CD1c-positive myeloid dendritic cell (primary cell): ENCODE measurements around the gene INPP5J.
"Not testable (repeated sequence)": the region's sequence is repeated elsewhere in the genome, so short reads cannot be mapped to it uniquely, and the experiment has no call there.

Experiments used
- DNase-seq: peaks from one replicate; pipeline ENCODE4 v3.0.0-alpha.2; 2016; ENCODE audit errors: extremely low spot score

Gene INPP5J

DNA sequence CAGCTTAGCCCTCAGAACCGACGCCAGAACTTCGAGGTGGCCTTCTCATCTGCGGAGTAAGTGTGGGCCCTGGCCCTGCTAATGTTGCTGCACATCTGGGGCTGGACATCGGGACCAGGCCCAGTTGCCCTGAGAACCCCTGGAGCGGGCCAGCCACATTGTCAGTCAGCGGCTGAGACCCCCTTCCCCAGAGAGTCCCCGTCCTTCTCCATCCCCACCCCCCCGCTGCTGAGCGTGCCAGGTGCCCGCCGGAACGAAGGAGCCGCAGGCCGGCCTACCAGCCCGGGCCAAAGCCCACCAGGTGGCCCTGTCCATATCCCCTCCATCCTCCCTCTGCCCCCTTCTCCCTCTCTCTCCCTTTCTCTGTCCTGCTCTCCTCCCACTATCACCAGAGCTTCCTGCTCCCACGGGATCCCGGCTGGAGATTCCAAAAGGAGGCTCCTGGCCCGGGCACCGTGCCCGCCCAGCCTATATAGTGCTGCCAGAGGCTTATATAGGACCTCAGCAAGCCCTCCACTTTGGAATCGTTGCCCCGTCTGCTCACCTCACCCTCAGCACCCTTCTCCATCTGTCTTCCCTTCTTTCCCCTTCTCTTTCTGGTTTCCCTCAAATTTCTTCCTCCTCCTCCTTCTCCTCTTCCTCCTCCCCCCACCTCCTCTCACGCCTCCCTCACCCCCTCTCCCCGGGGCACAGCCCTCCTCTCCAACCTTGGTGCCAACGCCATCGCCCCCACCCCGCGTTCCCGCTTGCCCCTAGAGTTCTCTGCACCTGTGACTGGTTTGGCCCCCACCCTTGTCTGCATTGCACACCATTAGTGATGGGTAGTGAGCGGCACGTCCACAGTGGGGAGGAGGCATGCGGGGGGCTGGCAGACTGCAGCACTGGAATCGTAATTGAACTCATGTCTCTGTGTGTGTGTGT is 22.7 kb upstream of the INPP5J start:
- no peak for DNase-seq

DNA sequence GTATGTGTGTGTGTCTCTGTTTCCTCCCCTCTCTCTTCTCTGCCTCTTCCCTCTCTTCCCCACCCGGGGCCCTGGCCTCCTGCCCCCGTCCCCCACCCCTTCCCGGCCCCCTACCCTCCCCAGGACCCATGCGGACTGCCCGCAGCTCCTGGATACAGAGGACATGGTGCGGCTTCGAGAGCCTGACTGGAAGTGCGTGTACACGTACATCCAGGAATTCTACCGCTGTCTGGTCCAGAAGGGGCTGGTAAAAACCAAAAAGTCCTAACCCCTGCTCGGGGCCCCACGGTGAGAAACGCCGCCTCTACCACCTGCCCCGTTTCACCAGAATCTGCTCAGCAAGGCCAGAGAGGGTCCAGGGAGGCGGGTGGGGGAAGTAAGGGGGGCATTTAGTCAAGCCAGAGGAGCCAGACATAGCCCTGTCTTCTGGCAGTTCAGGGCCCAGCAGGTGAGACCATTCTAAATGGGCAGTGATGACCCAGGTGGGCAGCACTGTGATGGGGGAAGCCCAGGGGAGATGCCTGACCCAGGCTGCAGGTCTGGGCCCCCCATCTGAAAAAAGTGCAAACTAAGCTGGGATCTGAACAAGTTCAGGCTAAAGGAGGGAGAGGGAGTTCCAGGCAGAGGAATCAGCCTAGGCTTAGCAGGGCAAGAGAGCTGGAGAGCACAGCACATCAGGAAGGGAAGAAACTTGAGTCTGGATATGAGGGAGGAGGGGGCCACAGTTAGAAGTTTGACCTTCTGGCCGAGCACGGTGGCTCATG is 21.8 kb upstream of the INPP5J start:
- DNase-seq = no peak

DNA sequence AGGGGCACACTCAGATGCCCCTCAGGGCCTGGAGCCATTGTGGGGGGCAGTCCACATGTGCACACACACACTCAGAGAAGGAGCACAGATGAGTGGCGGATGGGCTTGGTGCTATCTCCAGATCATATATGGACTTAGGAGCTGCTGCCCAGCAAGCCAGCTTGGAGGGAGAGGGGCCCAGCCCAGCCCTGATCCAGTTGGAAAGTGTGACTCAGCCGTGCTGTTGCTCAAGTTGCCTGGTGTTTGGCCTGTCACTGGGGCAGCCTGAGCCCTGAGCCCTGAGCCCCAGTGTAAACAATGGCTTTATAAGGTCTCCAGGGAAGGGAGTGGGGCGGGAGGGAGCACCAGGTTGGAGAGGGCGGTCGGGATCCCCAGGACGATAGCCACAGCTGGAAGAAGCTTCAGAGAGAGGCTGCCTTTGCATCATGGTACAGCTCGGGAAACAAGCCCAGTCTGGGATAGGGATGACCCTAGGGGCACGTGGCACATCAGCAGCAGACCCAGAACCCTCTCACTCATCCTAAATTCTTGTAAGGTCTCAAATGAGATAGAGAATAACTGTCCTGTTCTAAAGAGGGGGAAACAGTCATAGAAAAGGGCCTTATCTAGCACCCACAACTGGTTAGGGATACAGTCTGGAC is 20.2 kb upstream of the INPP5J start:
- no peak for DNase-seq

DNA sequence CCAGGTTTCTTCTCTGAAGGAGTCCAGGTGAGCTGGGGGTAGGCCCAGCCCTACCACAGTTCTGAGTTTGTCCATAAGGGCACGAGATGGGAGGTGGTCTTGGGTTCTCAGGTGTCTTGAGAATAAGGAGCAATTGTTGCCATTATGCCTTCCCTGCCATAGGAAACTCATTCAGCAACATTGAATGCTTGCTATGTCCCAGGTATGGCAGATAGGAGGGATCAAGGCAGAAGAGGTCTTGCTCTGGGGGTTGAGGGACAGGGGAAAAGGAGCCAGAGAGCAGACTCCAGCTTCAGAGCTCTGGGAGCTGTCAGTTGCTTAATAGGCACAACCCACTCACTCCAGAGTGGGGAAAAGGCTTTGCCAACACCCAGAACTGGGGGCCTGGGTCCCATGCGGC is 19.7 kb upstream of the INPP5J start:
- no peak for DNase-seq

DNA sequence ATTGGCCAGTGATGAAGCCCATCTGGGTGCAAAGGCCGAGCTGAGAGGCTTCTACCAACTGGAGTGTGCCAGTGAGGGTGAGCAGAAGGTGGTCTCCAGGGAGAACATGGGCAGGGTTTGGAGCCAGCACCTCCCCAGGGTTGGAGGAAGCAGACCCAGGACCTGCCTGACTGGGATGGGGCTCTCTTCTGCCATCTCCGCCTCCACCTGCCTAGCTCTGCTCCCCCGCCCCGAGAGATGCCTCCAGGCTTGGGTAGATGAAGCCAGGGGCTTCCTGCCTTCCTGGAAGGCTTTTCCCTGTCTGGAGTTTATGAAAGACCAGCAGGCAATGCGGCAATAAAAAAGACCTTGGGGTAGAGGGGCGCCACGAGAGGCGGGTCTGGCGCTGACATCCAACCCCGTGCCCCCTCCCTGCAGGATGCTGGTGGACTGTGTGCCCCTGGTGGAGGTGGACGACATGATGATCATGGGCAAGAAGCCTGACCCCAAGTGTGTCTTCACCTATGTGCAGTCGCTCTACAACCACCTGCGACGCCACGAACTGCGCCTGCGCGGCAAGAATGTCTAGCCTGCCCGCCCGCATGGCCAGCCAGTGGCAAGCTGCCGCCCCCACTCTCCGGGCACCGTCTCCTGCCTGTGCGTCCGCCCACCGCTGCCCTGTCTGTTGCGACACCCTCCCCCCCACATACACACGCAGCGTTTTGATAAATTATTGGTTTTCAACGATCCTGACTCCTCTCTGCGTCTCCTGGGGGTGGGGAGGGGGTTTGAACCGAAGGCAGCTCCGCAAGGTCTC is 18.7 kb upstream of the INPP5J start:
- DNase-seq = no peak

DNA sequence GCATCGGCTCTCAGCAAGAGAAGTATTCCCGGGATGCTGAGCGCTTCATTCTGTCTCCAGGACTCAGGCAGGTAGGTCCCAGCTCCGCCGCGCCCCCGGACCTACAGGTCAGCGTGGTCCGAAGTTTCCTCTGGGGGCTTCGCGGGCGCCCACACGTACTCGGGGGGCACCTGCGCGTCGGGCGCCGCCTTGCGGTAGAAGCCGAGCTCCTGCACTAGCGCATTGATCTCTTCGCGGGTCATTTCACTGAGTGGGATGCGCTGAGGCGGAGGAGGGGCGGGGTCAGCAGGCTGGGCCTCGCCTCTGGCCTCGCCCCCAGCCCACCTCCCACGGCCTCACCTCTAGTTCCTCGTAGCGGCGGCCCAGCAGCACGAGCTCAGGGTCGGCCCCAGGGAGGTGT is 17.9 kb upstream of the INPP5J start:
- no peak for DNase-seq

DNA sequence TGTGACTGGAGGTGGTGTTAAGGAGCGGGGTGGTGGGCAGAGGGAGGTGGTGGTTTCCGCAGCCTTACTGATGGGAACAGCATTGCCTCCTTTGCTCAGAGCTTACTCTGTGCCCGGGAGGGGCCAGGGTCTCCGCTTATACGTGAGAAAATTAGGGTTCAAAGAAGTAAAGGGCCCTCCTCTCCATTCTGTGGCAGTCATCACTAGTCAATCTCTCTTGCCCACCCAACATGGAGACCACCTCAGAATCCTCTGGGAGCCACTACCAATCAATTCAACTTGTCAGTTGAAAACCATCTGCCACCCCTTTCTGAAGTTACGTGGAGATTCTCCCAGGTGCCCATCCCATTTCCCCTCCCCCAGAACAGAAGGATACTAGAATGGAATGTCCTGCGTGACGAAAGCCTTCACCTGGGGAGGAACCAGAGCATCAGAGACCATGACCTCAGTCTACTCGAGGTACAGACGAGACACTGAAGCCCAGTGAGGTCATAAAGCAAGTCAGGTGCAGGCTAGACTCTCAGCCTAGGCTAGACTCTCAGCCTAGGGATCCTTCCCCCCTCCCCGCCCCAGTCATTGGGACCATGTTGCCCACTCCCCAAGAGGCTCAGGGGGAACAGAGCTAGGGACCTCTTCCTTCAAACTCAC is 17.4 kb upstream of the INPP5J start:
- DNase-seq = no peak

DNA sequence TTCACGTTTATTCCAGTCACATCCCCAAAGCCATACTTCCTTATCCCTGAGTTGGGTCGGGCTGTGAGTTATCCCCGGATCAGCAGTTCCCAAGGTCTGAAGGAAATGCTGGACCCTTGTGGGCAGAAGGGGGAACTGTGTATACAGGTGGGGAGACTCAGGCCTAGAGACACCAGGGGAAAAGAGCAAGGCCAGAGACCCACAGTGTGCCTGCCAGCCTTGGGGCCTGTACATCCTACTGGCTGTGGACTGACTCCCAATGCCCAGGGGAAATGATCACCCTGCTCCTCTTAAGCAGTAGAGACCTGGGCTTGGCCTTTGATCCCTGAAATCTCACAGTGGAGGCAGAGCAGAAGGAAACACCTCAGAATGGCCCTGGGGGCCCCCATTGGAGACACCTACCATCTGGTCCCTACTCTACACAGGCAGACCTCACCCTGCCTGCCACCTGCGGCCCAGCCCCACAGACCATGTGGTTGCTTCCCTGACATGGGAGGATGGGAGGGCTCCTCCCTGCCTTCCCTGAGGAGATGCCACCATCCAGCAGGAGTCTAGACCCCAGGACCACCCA is 16.7 kb upstream of the INPP5J start:
- no peak for DNase-seq

DNA sequence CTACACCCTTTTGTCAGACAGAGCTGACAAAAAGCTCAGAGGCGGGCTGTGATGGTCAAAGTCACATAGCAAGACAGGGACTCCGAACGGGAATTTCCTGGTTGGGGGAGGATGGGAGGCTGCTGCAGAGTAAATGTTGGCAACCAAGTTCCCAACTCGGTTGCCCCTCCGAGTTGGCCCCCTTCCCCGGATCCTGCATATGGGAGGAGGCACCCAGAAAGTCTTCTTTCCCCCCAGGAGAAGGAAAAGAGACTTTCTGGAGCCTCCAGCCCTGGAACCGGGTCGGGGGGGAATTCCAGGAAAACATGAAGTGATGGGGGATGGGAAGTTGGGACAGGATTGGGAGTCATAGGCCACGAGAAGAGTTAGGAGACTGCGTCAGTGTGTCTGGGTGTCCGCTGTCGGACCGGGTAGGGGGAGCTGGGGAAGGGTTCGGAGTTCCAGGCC is 16.0 kb upstream of the INPP5J start:
- no peak for DNase-seq

DNA sequence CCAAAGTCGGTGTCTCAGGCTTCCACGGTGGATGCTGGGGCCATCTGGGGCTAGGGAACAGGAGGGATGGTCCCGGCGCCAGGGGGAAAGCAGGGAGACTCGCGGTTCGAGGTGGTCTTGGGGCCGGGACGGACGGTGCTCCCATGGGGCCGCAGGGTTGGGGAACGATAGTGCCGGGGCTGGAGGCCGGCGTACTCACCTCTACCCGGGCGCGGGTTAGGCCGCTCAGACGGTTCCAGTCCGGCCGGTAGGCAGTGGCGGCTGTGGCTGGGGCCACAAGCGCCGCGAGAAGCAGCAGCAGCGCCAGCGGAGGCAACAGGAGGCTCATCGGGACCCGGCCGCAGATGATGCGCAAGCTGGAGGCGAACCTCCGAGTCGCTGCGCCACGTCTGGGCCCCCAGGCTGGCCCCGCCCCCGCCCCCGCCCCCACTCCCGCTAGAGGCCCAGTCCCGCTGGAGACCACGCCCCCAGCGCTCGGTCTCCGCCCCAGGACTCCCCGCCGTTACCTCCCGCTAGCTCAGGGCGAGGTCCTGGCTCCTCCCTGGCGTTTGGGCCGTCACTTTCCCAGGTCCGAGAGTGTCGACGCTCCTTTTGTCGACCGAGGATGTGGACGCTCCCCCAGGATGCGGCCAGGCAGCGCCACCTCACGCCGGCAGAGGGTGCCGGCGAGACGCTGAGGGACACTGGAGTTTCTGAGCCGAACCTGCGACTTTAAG is 15.4 kb upstream of the INPP5J start, which contains the start of gene SELENOM:
TSS of gene SELENOM (minus strand) at position 391 of the 716 bp plus-strand sequence. CDS start at position 328, 63 bp downstream.
- peak; percentile 97 for DNase-seq

DNA sequence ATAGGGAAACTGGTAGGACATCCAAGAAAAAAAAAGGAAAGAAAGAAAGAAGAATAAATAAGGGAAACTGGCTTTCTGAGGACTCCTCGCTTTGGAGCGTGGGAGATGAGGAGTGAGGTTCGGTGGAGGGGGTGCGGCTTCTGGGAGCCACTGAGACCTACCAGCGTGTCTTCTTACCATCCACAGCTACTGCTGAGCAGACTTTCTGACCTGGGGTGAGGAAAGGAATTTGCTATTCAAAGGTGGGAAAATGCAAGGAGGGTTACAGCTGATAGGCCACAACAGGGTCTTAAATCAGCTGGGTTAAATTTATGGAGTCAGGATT is 14.9 kb upstream of the INPP5J start:
- DNase-seq = no peak

DNA sequence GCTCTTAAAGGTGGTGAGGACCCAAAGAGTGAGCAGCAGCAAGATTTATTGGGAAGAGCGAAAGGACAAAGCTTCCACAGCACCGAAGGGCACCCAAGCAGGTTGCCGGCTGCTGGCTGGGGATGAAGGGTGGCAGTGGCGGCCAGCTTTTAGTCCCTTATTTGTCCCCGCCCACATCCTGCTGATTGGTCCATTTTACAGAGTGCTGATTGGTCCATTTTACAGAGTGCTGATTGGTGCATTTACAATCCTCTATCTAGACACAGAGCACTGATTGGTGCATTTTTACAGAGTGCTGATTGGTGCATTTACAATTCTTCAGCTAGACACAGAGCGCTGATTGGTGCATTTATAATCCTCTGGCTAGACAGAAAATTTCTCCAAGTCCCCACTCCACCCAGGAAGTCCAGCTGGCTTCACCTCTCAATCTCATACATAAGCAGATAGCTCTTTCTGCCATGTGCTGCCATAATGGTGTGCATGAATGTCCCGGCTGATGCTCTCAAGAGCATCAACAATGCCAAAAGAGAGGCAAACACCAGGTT is 10.1 kb upstream of the INPP5J start:
- not testable (repeated sequence) for DNase-seq

DNA sequence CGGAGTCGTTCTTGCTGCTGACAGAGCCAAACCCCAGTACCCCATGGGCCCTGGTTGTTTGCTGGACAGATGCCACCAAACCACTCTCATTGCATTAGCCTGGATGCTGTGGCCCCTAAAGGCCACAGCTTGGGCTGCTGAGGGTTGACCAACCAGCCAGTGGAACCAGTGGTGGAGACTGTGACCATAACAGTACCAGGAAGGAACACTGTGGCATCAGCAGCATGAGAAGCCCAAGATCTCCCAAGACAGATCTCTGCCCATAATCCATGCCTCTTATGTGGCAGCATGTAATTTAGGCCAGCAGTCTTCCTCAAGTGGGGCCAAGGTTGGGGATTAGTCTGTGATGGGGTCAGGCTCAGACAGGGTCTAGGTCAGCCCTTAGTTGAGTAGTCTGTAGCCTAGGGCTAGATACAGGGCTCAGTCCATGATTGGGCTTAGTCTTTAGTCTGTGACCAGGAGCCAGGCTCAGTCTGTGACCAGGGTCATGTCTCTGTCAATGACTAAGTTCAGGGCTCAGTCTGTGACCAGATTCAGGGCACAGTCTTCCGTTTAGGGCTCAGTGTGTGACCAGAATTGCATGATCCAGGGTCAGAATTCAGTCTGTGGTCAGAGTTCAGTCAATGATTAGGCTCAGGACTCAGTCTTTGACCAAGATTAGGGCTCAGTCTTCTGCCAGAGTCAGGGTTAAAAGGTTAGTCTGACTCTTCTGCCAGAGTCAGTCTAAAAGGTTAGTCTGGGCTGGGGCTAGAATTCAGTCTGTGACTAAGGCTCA is 4.5 kb upstream of the INPP5J start:
- no peak for DNase-seq

DNA sequence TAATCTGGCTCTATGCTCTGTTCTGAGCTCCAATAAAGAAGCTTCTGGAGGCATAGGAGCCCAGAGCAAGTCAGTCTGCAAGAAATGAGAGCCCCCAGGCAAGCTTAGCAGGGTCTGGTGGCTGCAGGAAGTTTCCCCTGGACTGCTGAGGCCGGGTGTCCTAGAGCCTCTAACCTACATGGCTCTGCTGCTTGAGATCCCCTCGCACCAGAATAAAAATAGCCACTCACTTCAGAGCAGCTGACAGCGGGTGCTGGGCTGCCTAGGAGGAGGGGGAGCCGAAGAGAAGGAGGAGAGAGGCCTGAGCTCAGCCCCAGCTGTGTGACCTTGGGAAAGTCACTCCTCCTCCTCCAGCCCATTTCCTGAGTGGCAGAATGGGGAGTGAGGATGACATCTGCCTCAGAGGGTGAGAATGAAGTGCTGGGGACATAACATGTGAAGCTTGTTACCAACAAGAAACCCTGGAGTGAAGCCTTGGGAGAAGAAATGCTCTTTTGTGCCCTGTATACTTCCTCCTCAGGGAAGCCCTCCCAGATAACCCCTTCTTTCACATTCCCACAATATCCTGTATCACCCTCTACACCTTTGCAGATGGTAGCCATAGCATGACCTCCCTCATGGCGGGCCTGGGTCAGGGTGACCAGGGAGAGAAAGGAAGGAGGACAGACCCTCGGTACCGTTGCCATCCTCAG is 3.6 kb upstream of the INPP5J start:
- no peak for DNase-seq

DNA sequence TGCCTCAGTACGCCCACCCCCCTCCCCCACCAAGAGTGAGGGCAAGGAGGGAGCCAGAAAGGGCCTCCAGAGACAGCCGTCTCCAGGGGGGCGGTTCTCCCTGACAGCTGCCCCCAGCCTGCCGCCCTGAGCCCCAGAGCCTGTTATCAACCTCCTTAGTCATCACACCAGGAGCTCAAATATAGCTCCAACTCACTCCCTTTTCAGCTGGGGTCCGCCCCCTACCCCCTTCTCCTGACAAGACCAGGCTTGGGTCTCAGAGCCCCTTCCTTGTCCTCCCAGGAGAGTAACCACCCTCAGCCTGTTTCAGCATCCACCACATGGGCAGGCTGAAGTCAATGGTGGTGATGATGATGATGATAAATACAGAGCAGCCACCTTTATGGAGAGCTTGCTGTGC is 2.5 kb upstream of the INPP5J start:
- DNase-seq = no peak

DNA sequence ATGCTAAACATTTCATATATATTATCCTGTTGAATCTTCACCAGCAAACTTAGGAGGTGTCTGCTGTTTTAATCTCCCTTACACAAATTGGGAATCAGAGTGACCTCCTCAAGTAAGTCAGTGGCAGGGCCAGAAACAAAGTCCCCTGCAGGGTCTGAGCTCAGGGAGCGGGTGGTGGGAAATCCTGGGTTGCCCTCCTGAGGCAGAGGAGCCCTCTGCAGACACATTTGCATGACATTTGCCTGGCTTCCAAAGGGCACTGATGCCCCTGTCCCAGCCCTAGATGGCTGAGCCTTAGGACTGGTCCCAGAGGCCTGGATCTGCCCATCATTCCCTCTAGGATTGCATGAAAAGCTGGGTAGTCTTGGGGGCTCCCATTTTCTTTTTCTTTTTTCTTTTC is 2.1 kb upstream of the INPP5J start:
- DNase-seq = no peak

DNA sequence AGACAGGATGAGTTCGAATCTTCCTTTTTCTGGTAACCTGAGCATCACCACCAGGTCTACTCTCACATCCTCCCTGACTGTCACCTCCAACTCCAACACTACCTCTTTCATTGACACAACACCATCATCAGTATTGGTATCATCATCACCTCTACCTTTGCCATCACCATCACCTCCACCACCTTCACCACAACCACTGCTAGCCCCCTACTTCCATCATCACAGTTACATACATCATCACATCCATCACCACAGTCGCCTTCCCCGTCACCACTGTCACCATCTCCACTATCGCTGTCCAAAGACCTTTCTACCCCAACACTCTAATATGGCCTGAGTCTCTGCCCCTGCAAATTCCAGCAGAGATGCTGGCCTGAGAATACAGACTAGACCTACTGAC is 1.4 kb upstream of the INPP5J start:
- DNase-seq = no peak

DNA sequence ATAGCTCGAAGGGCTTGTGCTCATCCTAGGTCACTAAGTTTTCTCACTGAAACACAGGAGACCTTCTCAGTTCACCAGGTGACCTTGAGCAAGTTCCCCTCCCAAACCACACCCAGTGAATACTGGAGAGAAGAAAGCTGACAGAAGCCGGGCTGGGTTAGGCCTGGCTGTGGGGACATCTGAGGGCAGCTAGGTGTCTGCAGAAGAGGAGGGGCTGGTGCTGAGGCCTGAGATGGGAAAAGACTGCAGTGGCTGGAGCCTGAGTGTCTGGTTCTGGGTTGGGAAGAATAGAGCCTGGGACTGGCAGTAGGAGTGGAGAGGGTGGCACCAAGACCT is 602 bp upstream of the INPP5J start:
- no peak for DNase-seq

DNA sequence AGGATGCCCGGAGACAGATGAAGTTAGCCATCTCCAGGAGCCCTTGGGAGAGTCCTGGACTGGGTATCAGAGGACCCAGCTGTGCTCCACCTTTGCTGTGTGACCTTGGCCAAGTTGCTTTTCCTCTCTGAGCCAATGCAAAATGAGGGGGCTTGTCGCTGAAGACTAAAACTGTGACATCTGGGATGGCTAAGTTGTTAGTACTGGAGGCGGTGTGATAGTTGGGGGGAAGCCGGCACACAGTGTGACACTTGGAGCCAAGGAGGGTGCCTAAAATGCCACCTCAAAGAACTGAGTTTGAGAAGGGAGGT is 481 bp downstream of the INPP5J start:
- no peak for DNase-seq
